Amniotic stem cell (primary cell): ENCODE data around the gene KDM4C.
"Not testable (repeated sequence)": the region's sequence is repeated elsewhere in the genome, so short reads cannot be mapped to it uniquely, and the experiment has no call there.

Experiments used
- DNase-seq: peaks from one replicate; lab custom pipeline; 2025; lab: John Stamatoyannopoulos, UW

The KDM4C gene

DNA sequence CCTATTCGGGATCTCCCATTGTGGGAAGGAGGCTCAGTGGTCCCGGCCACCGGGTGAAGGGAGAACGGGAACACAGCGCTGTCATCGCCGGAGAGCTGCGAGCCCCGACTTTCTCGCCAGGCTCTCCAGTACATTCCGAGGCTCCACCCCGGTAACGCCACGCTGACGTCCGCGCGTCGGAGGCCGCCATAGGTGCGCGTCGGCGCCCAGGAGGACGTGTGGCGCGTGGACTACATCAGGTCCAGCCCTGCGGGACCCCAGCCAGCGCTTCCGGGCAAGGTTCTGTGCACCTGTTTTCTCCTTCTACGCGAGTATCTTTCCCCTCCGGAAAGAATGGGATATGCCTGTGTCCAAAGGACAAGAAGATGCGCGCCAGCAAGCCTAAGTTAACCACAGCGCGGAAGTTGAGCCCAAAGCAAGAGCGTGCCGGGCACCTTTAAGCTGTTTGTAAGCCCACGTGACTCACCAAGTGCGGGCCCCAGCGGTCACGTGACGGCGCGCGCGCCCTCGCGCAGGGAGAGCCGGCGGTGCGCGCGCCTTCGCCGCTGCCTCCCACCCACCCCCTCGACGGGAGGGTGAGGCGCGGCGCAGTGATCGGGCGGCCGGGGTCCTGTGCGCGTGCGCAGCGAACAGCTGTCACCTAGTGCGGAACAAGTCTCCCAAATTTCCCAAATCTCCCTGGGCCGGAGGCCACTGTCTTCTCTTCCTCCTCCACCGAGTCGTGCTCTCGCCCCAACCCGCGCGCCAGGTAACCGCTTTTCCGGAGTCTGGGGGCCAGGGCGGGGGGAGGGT, at the start of gene KDM4C:
TSS of gene KDM4C (plus strand) at position 518 of the 792 bp plus-strand sequence. CDS start 35,016 bp downstream, outside the sequence.
- DNase-seq = peak; percentile 91

DNA sequence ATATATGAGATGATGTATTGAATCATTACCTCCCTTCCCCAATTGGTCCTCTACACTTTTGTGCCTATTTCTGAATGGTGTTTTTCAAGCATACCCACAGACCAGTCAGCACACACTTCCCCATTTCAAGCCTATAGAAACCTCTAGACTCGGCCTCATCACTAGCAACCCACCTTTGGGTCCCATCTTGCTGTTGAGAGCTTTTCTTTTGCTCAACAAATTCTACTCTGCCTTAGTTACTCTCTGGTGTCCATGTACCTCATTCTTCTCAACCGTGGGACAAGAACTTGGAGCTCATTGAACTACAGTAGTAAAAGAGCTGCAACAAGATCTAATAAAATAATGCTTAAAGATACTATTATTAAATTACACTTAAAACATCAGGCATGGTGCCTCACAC, 49.0 kb upstream of the KDM4C start:
- no peak for DNase-seq

DNA sequence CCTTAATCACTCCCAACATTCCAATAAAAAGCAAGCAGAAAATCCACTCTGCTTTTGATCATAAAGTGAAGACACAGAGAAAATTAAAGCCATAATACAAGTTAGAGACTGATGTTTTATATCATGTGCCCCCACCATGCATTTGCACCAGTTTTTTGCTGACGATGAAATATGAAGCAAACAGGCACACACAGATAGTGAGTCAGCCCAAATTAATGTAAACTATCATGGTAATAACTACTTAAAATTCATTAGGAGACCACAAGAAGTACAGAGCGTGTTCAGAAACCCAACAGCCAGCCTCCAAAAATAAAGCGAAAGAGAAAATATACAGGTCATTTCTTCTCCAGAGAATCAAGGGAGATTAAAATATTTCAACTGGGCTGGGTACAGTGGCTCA, 46.4 kb upstream of the KDM4C start:
- no peak for DNase-seq

DNA sequence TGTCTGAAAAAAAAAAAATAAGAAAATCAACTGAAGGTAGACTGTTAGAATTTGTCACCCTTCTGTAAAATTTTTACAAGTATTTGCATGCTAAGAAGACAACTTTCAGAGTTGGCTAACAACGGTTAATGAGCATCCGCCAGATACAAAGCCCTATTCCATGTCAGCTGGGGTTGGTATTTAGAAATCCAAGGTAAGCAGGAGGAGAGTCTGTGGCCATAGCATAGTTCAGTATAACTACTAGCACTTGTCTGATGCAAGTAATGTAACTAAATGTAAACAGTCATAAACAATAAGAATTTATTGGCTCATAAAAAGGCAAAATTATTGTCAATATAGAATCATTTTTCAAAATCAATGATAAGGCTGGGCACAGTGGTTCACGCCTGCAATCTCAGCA, 45.7 kb upstream of the KDM4C start:
- DNase-seq = no peak

DNA sequence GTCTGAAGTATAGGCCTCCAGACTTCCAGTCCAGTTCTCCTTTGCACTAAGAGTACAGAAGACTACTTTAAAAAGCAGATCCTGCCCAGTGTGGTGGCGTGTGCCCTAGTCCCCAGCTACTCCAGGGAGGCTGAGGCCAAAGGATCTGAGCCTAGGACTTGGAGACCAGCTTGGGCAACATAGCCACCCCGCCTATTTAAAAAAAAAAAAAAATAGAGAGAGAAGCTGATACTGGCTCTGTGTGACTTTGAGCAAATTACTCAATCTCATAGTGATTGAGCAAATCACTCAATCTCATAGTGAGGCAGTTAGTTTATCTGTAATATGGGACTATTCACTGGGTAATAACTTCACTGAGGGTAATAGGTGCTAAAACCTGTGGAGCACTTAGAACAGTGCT, 43.6 kb upstream of the KDM4C start:
- no peak for DNase-seq

DNA sequence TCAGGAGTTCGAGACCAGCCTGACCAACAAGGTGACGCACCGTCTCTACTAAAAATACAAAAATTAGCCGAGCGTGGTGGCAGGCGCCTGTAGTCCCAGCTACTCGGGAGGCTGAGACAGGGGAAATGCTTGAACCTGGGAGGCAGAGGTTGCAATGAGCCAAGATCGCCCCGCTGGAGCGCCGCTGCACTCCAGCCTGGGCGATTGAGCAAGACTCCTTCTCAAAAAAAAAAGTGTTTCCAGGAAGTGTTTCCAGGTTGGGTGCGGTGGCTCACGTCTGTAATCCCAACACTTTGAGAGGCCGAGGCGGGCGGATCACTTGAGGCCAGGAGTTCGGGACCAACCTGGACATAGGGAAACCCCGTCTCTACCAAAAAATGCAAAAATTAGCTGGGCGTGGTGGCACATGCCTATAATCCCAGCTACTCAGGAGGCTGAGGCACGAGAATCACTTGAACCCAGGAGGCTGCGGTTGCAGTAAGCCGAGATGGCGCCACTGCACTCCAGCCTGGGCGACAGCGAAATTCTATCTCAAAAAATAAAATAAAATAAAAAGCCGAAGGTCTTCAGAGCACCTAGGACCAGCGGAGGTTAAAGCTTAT, 42.5 kb upstream of the KDM4C start:
- DNase-seq = not testable (repeated sequence)

DNA sequence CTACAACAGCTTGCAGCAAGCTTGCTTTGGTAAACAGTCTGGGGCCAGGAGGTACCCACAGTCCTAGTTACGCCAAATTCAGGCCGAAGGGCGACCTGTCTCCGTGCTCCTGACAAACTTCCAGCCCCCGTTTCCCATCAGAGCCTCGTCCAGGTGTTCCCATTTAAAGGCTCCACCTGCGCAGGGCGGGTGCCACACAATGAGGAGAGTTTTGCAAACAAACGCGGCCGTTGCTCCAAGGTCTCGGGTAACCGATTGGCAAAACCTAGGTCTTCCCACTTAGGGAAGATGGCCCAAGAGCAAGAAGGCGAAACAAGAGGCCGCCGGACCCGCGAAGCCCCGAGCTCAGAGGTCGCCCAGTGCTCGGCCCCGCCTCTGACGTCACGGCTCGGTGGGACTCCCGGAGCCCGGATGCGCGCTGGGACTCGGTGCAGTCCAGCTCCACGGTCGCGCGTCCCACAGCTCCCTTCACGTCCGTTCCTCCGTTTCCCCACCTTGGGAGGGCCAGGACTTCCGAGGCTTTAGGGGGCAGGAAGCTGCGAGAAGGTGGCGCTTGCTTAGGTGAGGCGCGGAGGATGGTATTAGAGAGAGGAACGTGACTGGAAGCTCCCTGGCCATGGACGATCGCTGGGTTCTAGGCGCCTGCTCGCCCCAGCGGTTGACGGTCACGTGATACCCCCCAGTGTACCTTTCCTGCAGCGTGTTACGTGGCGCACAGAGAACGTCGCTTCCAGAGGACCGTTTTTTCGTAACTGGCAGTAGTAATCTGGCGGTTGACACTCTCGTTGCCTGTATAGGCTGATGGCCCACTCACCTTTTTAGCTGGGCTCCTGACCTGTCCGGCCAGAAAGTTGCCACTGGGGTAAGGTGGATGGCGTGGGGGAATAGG, 41.8 kb upstream of the KDM4C start:
- no peak for DNase-seq

DNA sequence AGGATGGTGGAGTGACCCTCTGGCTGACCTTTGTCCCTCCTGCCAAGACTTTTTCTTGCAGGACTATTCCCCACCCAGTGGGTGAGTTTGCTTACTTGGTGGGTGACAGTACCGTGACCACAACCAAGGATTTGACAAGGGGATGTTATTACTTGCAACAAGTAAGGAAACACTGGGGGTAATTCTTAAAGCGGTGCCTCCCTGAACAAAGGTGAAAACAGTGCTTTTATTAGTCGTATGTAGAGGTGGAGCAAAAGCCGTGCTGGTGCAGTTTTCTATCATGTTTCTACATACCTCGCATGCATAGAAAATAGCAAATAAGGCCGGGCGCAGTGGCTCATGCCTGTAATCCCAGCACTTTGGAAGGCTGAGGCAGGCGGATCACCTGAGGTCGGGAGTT, 41.0 kb upstream of the KDM4C start:
- DNase-seq = no peak

DNA sequence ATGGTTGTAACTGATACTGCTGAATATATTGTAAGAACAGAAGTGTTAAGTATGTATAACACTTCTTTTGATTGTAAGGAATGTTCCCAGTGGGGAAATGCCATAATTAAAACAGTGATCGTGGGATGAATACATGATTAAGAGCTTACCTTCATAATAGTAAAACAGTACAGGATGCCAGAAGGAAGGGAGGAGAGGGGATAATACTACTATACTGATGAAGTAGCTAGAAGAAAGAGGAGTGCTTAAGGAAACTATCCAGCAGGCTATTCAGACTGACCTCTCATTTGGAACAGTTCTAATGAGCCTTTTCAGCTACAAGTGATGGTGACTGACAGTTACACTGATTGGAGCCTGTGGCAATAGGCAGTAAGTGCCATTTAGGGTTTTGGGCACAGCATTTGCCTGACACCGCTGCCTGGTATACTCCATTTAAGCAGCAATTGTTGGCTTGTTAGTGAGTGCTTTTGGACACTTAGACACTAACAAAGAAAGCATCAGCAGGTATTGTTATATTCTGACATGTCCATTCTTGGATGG, 33.8 kb upstream of the KDM4C start:
- no peak for DNase-seq

DNA sequence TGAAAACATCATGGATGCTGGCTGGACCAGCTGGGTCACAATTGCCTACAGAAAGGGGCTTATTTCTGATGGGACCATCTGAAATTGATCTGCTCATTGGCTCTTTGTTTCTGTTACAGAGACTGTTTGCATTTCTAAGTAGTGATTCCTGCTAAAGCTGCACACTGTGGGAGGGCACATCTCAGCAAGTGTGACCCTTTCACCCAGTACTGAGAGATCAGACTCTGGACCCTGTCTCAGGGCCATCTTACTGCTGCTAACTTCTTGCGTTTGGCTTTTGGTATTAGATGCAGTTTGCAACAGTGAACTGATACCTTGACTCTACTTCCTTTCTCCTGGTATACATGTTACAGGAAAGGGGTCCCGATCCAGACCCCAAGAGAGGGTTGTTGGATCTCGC, 24.5 kb upstream of the KDM4C start:
- no peak for DNase-seq

DNA sequence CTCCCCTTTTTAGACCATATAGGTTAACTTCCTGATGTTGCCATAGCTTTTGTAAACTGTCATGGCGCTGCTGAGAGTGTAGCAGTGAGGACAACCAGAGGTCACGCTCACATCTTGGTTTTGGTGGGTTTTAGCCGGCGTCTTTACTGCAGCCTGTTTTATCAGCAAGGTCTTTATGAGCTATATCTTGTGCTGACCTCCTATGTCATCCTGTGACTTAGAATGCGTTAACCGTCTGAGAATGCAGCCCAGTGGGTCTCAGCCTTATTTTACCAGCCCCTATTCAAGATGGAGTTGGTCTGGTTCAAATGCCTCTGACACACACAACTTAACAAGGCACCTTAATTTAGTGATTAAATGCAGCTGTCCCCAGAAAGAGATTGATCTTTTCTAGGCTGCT, 23.9 kb upstream of the KDM4C start:
- no peak for DNase-seq

DNA sequence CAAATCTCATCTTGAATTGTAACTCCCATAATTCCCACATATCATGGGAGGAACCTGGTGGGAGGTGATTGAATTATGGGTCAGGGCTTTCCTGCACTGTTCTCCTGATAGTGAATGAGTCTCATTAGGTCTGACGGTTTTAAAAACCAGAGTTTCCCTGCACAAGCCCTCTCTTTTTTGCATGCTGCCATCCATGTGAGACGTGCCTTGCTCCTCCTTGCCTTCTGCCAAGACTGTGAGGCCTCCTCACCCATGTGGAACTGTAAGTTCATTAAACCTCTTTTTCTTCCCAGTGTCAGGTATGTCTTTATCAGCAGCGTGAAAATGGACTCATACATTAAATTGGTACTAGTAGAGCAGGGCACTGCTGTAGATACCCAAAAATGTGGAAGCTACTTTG, 22.4 kb upstream of the KDM4C start:
- DNase-seq = no peak

DNA sequence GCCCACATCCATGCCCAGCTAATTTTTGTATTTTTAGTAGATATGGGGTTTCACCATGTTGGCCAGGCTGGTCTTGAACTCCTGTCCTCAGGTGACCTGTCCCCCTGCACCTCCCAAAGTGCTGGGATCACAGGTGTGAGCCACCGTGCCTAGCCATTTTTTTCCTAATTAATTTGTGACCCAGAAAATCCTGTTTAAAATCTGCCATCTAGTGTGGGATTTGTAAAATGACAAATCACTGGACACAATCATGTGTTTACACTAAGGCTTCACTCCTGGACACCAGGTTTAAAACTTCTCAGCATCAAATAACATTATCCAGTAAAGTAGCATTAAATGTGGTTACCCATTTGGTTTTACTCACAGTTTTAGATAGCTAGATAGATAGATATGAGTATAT, 18.6 kb upstream of the KDM4C start:
- no peak for DNase-seq

DNA sequence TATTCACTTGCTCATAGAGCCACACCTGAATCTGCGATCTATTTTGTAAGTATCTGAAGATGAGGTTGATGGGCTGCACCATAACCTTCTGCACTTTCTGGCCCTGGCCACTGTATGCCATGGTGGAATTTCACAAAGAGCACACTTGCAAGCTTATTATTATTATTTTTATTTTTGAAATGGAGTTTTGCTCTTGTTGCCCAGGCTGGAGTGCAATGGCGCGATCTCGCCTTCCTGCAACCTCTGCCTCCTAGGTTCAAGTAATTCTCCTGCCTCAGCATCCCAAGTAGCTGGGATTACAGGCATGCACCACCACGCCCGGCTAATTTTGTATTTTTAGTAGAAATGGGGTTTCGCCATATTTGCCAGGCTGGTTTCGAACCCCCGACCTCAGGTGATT, 8.9 kb upstream of the KDM4C start:
- DNase-seq = not testable (repeated sequence)

DNA sequence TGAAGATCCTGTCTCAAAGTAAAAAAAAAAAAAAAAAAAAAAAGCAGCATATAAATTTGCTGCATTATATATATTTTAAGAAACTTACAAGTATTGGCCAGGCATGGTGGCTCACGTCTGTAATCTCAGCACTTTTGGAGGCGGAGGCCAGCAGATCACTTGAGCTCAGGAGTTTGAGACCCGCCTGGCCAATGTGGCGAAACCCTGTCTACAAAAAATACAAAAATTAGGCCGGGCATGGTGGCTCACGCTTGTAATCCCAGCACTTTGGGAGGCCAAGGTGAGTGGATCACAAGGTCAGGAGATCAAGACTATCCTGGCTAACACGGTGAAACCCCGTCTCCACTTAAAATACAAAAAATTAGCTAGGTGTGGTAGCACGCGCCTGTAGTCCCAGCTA, 2.9 kb upstream of the KDM4C start:
- DNase-seq = not testable (repeated sequence)

DNA sequence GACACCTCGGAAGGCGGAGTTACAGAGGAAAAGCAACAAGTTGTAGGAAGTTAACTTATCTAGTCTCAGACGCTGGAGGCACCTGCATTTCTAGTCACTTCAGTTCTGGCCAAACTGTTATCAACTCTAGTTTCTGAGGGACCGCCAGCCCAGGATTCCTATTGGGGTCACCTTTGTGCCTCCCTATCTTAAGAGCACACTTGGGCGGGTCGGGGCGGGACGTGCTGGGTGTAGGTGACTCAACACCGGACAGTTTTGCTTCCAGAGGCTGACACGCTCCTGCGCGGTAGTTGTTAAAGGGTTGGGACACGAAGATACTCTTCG, 679 bp upstream of the KDM4C start:
- peak; percentile 71 for DNase-seq

DNA sequence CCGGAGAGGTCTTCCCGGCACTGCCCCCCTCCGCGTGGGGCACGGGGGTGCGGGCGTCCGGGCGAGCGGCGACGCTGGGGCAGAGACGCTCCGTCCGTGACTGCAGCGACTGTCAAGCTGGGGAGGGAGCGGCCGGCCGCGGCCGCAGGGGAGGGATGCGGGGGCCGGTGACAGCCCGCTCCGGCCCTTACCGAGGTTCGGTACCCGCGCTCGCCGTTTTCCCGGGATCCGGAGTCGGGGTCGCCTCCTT, 400 bp downstream of the KDM4C start:
- DNase-seq = no peak

DNA sequence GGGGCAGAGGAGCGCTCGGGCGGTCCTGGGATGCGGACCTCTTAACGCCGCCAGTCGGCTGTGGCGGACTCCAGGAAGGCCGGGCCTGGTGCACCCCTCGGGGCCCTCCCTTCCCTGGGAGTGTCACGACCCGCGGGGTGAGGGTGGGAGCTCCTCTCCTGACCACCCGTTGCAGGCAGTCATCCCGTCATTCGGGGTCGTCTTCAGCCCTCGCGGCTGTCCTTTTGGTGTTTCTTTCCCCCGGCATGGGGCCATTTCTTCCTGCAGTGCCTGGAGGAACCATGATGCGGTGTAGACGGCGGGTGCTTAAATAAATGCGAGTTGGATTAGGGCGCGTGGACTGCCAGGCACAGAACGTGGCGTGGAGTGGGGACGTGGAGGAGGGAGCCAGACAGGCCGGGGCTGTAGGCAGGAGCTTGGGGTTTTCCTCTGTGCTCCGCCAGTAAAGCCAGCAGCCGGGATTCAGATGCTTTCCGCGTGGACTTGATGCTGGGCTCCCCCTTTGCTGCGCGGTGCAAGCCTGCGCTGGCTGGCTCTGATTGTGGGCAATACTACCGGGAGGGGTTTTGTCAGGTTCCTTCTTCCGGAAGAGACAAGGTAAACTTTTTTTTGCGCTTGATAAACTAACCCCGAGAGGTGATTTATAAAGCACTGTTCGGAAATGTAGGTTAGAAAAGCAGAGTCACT, 868 bp downstream of the KDM4C start:
- DNase-seq = no peak

DNA sequence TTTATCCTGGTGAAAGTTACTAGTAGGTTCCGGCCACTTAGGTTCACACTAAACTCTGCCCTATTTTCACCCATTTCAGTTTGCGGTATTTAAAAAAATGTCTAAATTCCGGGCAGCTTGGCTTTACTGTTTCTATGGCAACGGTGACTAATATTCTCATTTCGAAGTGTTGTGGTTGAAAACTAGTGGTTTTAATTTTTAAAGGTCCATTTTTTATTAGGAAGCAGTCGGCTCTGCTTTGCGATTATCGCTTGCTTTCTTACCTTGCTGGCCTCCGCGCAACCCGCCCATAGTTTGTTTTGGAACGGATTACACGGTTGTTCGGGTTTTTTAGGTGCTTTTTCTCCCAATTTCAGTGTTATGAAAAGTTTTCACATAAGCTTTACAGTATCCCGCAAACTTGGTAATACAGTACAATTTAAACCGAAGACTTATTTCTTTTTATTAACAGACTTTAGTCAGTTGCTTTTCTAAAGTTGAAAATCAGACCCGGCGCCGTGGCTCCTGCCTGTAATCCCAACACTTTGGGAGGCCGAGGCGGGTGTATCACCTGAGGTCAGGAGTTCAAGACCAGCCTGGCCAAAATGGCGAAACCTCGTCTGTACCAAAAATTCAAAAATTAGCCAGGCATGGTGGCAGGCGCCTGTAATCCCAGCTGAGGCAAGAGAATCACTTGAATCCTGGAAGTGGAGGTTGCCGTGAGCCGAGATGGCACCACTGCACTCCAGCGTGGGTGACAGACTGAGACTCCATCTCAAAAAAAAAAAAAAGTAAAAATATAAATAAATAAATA, 1.6 kb downstream of the KDM4C start:
- DNase-seq = peak; percentile 75

DNA sequence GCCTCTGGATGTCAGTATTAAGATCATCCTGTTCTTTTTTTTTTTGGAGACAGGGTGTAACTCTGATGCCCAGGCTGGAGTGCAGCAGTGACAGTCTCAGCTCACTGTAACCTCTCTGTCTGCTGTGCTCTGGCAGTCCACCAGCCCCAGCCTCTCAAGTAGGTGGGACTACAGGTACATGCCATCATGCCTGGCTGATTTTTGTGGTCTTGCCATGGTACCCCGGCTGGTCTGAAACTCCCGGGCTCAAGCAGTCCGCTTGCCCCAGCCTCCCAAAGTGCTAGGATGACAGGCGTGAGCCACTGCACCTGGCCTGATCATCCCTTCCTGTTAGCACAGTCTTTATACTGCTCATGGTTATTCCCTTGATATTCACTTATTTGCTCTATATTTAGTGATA, 3.5 kb downstream of the KDM4C start:
- no peak for DNase-seq

DNA sequence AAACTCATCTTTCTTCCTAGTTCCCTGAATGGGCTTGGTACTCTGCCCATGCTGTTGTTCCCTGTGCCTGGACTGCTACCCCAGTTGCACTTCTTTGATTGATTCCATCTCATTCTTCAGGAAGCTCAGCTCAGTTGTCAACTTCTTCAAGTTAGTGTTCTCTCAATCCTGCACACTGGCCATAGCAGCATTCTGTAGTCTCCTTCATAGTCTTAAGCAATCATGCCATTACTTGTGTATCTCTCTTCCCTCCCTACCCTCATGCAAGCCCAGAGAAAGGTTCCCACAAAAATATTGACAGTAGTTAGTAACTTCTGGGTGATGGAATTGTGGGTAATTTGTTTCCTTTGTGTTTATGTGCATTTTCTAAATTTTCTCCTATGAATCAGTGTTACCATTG, 5.5 kb downstream of the KDM4C start:
- no peak for DNase-seq

DNA sequence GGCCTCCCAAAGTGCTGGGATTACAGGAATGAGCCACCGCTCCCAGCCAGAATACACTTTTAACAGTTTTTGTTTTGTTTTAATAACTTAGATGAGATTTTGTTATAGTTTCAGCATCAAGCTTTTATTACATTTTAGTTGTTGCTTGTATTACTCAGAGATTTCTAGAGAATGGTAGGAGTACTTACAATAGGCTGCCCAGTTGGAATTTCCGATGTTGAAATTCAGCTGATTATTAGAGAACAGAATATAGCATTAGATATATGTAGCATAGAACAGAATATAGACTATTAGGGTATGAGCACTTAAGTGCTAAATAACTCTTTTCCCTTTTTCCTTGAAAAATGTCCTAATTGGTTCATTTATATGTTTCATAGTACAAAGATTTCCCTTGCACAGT, 6.2 kb downstream of the KDM4C start:
- no peak for DNase-seq
